ENCODE results near the gene SNX25. TPM values are rescaled to one million over a fixed set of nuclear protein-coding genes. Genes with fewer than 3 reads are reported as not detected.
A peak's percentile ranks its signal among the peaks of the same experiment; 100 is the strongest.
"Not testable (repeated sequence)": the region's sequence is repeated elsewhere in the genome, so short reads cannot be mapped to it uniquely, and the experiment has no call there.

SNX25 gene
- total RNA-seq, 4 donors from 2014 or later: 19.9 to 23.8 (median 21.5) TPM

DNA sequence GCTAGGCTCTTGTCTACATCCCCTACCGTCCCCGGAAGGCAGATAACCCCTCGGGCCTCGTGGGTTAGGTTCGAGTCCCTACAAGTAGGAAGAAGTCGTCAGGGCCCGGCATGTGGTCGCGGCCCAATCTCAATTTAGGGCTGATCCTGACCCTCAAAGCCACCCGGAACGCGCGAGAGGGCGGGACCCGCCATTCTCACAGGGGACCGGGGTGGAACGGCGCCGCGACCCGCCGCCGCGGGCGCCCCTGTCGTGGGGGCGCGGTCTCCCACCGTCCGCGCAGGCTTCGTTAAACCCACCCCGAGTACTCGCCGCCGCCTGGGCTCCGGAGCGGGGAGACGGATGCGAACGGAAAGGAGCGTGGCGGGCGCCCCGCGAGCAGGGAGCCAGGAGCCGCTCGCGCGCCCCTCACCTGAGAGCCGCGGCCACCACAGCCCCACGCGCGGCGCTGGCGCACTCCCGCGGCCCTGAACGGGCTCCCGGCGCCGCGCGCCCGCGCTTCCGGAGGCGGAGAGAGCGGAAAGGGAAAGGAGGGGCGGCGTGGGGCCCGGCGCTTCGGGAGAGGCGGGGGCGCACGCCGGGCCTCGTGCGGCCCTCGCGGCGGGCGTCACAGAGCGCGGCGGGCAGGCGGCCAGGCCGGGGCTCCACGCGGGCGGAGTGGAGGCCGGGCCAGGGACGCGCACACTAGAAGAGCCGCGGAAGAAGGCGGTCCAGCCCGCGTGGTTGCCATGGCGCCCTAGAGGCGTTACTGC lies 5.7 kb upstream of the SNX25 start, which contains the start of gene CFAP97:
CFAP97 (minus strand) TSS at position 515 of the 752 bp plus-strand sequence. CDS start 12,804 bp downstream, outside the sequence.
- TF ChIP-seq, protein P1, sequence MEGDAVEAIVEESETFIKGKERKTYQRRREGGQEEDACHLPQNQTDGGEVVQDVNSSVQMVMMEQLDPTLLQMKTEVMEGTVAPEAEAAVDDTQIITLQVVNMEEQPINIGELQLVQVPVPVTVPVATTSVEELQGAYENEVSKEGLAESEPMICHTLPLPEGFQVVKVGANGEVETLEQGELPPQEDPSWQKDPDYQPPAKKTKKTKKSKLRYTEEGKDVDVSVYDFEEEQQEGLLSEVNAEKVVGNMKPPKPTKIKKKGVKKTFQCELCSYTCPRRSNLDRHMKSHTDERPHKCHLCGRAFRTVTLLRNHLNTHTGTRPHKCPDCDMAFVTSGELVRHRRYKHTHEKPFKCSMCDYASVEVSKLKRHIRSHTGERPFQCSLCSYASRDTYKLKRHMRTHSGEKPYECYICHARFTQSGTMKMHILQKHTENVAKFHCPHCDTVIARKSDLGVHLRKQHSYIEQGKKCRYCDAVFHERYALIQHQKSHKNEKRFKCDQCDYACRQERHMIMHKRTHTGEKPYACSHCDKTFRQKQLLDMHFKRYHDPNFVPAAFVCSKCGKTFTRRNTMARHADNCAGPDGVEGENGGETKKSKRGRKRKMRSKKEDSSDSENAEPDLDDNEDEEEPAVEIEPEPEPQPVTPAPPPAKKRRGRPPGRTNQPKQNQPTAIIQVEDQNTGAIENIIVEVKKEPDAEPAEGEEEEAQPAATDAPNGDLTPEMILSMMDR (IDR thresholded peaks at IDR 0.05): peak in 1 of 3 experiments; percentile 12
- TF ChIP-seq POLR2AphosphoS5 (IDR thresholded peaks at IDR 0.05) (peak; percentile 63 to 66), EP300 (IDR thresholded peaks at IDR 0.05) (no peak), POLR2A (IDR thresholded peaks at IDR 0.05; ENCODE audit: low read depth) (peak; percentile 46)

GRCh38 chr4:185204238-185204910 lies 5.0 kb upstream of the SNX25 start:
- WGBS: 3% methylated on average over 12 of the region's 14 CpGs
- Histone ChIP-seq H3K4me3 (peak overlapping the region; percentile 79 to 91 (median 88)), H3K36me3 (peaks cover 0 to 5% (median 2%) of the 10 kb centered on the region in 4 donors), H3K27ac (replicated peaks in 1 of 4) (peak overlapping the region; percentile 98 to 99 (median 99)), H3K27me3 (no peaks in the 10 kb centered on the region), H3K4me1 (peaks cover 21 to 46% (median 35%) of the 10 kb centered on the region in 4 donors), H3K9me3 (no peaks in the 10 kb centered on the region)
- TF ChIP-seq EP300 (IDR thresholded peaks at IDR 0.05) (no peak), POLR2AphosphoS5 (IDR thresholded peaks at IDR 0.05) (no peak), POLR2A (IDR thresholded peaks at IDR 0.05; ENCODE audit: low read depth) (no peak)
- TF ChIP-seq, protein P1 (IDR thresholded peaks at IDR 0.05): no peak
- intact Hi-C loops (cut with DNase I): loop anchor here (5.0 kb wide), 1 partner anchor 193 kb away; the partner anchor contains the start of genes ANKRD37 and LRP2BP
- no peak for DNase-seq (ENCODE audit: extremely low spot score)

More for the DNA sequence above, 5.7 kb upstream of the SNX25 start, which contains the start of gene CFAP97:
- no peaks in the 10 kb centered on the region for H3K9me3 ChIP-seq
- peaks cover 16 to 40% (median 29%) of the 10 kb centered on the region in 4 donors for H3K4me1 ChIP-seq
- H3K4me3 ChIP-seq: peak within 1 kb of the TSS; percentile 79 to 91 (median 88)
- intact Hi-C loops (cut with DNase I): loop anchor here (5.0 kb wide), 1 partner anchor 194 kb away; the partner anchor contains the start of genes ANKRD37 and LRP2BP
- H3K36me3 ChIP-seq: peaks cover 0 to 5% (median 2%) of the 10 kb centered on the region in 4 donors
- peak within 1 kb of the TSS; percentile 98 to 99 (median 99) for H3K27ac ChIP-seq (replicated peaks in 1 of 4)
- H3K27me3 ChIP-seq: no peaks in the 10 kb centered on the region
- WGBS: 1% methylated on average over 14 of the region's 103 CpGs
- DNase-seq (ENCODE audit: extremely low spot score): peak; percentile 96

DNA sequence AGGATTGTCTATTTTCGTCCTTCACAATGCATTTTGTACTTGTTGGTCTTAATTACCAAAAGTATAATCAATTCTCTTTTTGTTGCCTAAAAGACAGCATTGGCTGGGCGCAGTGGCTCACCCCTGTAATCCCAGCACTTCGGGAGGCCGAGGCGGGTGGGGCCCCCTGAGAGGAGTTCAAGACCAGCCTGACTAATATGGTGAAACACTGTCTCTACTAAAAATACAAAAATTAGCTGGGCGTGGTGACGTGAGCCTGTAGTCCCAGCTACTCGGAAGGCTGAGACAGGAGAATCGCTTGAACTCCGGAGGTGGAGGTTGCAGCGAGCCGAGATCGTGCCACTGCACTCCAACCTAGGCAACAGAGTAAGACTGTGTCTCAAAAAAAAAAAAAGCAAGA lies 4.3 kb upstream of the SNX25 start:
- peak overlapping the region; percentile 12 to 99 (median 98) for H3K27ac ChIP-seq (replicated peaks in 1 of 4)
- intact Hi-C loops (cut with DNase I): not testable (repeated sequence)
- WGBS: 92% methylated on average over 13 of the region's 13 CpGs

DNA sequence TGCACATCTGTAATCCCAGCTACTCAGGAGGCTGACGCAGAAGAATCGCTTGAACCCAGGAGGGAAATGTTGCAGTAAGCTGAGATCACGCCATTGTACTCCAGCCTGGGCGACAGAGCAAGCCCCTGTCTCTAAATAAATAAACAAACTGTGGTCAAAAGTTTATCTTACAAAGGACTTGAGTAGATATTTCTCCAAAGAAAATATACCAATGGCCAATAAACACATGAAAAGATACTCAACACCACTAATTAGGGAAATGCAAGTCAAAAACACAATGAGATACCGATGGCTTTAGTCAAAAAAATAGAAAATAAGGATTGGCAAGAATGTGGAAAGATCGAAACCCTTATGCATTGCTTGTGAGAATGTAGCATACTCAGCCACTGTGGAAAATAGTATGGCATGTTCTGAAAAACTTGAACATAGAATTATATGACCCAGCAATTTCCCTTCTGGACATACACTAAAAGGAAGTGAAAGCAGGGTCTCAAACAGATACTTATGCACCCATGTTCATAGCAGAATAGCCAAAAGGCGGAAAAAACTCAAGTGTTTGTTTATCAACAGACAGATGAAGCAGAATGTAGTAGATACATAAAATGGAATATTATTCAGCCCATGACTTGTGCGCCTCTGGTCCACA lies 3.6 kb upstream of the SNX25 start:
- peaks cover 22 to 49% (median 37%) of the 10 kb centered on the region in 4 donors for H3K4me1 ChIP-seq
- TF ChIP-seq POLR2A (IDR thresholded peaks at IDR 0.05; ENCODE audit: low read depth) (no peak), POLR2AphosphoS5 (IDR thresholded peaks at IDR 0.05) (no peak), EP300 (IDR thresholded peaks at IDR 0.05) (no peak)
- TF ChIP-seq, protein P1 (IDR thresholded peaks at IDR 0.05): no peak
- DNase-seq (ENCODE audit: extremely low spot score): no peak
- no peaks in the 10 kb centered on the region for H3K27me3 ChIP-seq
- intact Hi-C loops (cut with DNase I): no loop called here
- no peaks in the 10 kb centered on the region for H3K9me3 ChIP-seq
- H3K4me3 ChIP-seq: no peak overlapping the region
- 90% methylated on average over 8 of the region's 8 CpGs for WGBS
- H3K27ac ChIP-seq (replicated peaks in 1 of 4): peak overlapping the region in 1 of 4 donors; percentile 98
- H3K36me3 ChIP-seq: no peaks in the 10 kb centered on the region

More for the DNA sequence above, 4.3 kb upstream of the SNX25 start:
- H3K36me3 ChIP-seq; H3K27me3 ChIP-seq; H3K4me3 ChIP-seq; DNase-seq (ENCODE audit: extremely low spot score); H3K9me3 ChIP-seq: not testable (repeated sequence)
- peaks cover 21 to 46% (median 35%) of the 10 kb centered on the region in 4 donors for H3K4me1 ChIP-seq

Data from esophagus muscularis mucosa (tissue), 4 donors.